AG08396 (cell line): ENCODE results near the gene ANKS1B.
"Not testable (repeated sequence)": the region's sequence is repeated elsewhere in the genome, so short reads cannot be mapped to it uniquely, and the experiment has no call there.

ENCODE experiments used
- DNase-seq: peaks from one replicate; pipeline ENCODE4 v3.0.0; 2012; ENCODE audit warnings: low spot score, mixed read lengths

The ANKS1B gene

GRCh38 chr12:99759444-99759843 is 225.3 kb downstream of the ANKS1B start:
- DNase-seq = no peak

- no peak for DNase-seq
Observed at GRCh38 chr12:99758997-99759396, 225.7 kb downstream of the ANKS1B start.

- no peak for DNase-seq
Observed at GRCh38 chr12:99752740-99753139, 232.0 kb downstream of the ANKS1B start.

GRCh38 chr12:99746538-99746937 is 238.2 kb downstream of the ANKS1B start:
- no peak for DNase-seq

GRCh38 chr12:99745895-99746294 is 238.8 kb downstream of the ANKS1B start:
- no peak for DNase-seq

DNA sequence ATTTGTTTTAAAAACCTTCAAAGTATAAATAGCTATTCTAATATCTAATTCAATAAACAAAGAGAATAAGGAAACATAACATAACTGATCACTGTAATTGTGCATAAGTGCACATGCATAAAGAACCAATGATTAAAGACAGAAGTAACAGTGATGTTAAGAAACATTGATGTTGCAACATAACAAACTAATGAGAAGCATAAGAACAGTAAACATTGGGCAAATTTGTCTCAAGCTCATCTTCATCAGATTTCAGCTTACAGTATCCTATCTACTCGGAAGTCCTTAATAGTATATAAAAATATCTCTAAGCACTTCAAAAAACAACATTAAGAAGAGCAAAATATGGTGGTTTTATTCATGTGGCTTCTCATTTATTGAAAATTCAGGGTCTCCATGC is 239.6 kb downstream of the ANKS1B start:
- no peak for DNase-seq

DNA sequence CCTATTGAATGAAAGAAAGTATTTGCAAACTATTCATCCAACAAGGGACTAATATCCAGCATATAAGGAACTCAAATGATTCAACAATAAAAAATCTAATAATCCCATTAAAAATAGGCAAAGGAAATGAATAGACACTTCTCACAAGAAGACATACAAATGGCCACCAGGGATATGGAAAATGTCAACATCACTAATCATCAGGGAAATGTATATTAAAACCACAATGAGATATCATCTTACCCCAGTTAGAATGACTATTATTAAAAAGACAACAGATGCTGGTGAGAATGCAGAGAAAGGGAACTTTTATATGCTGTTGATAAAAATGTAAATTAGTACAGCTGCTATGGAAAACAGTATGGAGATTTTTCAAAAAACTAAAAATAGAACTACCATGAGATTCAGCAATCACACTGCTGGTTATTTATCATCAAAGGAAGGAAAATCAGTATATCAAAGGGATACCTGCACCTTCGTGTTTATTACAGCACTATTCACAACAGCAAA is 247.9 kb downstream of the ANKS1B start:
- DNase-seq = no peak

GRCh38 chr12:99732131-99732530 is 252.6 kb downstream of the ANKS1B start:
- DNase-seq = no peak

GRCh38 chr12:99722690-99723486 is 261.8 kb downstream of the ANKS1B start:
- no peak for DNase-seq

DNA sequence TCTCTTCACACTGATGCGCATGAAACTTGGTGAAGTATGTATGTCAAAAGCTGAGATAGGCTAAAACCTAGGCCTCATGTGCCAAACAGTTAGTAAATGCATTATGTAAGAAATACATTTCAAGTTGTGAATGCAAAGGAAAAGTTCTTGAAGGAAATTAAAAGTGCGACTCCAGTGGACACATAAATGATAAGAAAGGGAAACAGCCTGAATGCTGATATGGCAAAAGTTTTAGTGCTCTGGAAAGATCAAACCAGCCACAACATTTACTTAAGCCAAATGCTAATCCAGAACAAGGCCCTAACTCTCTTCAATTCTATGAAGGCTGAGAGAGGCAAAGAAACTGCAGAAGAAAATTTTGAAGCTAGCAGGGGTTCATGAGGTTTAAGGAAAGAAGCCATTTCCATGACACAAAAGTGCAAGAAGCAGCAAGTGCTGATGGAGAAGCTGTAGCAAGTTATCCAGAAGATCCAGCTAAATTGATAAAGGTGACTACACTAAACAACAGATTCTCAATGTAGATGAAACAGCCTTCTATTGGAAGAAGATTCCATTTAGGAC is 262.9 kb downstream of the ANKS1B start:
- DNase-seq = no peak

GRCh38 chr12:99720083-99720465 is 264.7 kb downstream of the ANKS1B start:
- DNase-seq = not testable (repeated sequence)

- not testable (repeated sequence) for DNase-seq
Observed at GRCh38 chr12:99719411-99720082, 265.2 kb downstream of the ANKS1B start.

DNA sequence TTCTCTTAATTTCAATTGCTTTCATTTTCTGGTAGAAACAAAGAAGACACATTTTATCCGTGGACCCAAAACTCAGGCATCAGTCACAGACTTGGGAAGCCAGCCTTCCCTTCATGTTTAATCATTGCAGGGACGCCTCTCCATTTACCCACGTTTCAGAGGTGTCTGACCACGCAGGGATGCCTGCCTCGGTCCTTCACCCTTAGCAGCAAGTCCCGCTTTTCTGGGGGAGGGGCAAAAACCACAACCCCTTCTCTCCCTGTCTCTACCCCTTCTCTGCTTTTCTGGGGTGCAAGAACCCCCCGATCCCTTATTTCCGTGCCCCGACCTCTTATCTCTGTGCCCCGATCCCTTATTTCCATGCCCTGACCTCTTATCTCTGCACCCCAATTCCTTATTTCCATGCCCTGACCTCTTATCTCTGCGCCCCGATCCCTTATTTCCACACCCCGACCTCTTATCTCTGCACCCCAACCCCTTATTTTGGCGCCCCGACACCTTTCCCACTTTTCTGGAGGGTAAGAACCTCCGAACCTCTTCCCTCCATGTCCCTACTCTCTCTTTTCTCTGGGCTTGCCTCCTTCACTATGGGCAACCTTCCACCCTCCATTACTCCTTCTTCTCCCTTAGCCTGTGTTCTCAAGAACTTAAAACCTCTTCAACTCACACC is 268.8 kb downstream of the ANKS1B start:
- DNase-seq = not testable (repeated sequence)

GRCh38 chr12:99714921-99715320 is 269.8 kb downstream of the ANKS1B start:
- DNase-seq = not testable (repeated sequence)

GRCh38 chr12:99713946-99714520 is 270.7 kb downstream of the ANKS1B start:
- DNase-seq = no peak

- DNase-seq = no peak
Observed at GRCh38 chr12:99712281-99712680, 272.5 kb downstream of the ANKS1B start.

DNA sequence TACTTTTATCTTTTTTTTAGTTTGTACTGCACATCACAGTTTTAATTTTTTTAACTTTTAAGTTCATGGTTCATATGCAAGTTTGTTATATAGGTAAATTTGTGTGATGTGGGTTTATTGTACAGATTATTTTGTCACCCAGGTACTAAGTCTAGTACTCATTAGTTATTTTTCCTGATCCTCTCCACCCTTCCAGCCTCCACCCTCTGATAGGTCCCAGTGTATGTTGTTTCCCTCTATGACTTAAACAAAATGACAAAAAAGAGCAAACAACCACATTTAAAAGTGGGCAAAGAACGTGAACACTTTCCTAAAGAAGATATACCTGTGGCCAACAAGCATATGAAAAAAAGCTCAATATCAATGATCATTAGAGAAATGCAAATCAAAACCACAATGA is 273.5 kb downstream of the ANKS1B start:
- no peak for DNase-seq

DNA sequence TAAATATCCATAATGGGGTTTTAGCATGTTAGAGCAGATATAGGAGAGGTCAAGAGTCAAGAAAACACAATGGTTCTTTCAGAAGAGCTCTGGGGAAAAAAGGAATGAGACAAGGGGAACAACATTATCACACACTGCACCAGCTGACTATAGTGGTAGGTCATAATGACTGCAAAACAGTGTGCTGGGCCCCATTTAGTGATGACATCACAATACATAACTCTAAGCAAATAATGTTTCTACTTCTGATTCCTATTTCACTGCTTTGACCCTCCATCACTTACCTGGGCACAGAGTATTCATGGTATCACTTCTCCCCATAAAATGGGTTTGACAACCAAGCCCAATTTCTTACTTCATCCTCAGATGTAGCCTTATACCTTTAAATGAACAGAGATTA is 275.1 kb downstream of the ANKS1B start:
- no peak for DNase-seq

DNA sequence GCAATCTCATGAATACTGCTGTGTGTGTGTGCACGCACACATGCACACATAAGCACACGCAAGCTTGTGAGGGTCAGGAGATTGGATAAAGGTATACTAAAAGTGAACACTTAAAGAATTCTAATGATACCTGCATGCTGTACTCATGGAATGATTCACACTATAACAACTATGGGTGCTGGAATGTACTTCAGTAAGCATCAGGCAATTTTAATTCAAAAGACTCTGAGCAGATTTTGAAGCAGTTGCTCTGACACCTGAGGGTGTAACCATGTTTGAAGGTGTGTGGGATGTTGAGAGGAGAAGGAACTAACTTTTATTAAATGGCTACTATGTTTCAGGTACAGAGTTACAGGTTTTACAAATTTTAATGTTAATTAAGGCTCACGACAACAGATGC is 275.6 kb downstream of the ANKS1B start:
- no peak for DNase-seq

GRCh38 chr12:99707883-99708282 is 276.9 kb downstream of the ANKS1B start:
- DNase-seq = no peak

DNA sequence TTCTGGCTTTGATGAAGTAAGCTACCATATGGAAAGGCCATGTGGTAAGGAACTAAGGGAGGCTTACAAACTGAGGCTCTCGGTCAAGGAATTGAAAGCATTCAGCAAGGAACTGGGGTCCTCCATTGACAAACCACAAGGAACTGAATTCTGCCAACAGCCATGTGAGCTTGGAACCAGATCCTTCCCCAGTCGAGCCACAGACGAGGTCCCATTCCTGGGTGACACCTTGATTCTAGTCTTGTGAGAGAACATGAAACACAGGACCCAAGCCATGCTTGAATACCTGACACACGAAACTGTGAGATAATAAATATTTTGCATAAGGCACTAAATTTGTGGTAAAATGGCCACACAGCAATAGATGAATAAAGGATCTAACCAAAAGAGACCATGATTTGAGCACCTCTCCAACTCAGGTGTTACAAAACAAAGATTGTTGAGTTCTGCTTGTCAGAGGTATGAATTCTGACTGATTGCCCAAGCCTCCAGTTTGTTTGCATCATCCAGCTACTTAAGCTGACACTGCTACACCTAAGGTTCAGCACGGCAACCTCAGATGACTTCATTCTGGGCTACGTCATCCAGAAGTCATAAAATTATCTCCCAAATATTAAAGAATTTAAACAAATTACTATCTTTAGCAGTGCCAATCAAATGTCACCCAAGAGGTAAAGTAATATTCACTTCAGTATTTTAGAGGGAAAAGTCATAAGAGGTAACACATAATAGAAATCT is 277.8 kb downstream of the ANKS1B start:
- DNase-seq = no peak
